AG09319 (cell line): ENCODE results near the gene ARHGEF19.
A peak's percentile ranks its signal among the peaks of the same experiment; 100 is the strongest.

ENCODE experiments used
- DNase-seq: peaks from one replicate; pipeline ENCODE4 v3.0.0-alpha.2; 2010; ENCODE audit warnings: low read depth; ENCODE audit errors: extremely low read depth
- CTCF ChIP-seq: IDR thresholded peaks from 2 replicates; pipeline ENCODE4 v1.5.1; 2011; ENCODE audit warnings: low read depth, mild to moderate bottlenecking, inconsistent platforms, low read length, moderate library complexity

The ARHGEF19 gene

DNA sequence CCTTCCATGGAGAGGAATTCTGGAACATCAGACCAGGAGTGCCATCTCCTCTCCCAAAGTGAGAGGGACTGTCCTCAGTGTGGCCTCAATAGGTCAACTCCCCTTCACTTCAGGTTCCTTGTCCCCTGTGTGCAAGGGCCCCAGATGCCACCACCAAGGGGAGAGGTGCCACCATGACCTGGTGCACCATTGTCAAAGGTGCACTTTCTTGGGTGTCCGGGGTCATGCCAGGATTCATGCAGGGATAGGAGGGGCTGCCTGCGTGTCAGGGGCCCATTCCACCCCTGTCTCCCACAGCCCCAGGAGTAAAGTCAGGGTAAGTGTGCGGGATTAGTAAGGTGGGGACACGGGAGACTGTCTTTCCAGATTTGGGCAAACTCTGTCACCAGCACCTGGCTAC lies 35.1 kb downstream of the ARHGEF19 start:
- TF ChIP-seq CTCF = no peak
- no peak for DNase-seq

DNA sequence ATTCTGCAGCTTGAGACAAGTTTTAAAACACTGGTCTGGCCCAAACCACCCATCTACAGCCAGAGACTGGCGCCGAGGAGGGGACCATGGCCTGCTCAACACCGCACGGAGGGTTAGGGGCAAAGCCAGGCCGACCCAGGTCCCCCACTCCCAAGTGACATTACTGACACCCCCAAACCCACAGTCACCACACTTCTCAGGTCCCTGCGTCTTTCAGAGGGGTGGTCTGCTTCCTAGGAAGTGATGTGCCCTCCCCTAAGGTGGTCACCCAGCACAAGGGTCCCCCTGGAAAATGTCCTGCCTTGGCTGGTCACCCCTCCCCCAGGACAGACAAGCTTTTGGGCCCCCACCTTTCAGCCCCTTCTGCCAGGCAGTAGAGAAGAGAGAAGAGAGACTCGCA lies 35.8 kb downstream of the ARHGEF19 start:
- TF ChIP-seq CTCF = no peak

DNA sequence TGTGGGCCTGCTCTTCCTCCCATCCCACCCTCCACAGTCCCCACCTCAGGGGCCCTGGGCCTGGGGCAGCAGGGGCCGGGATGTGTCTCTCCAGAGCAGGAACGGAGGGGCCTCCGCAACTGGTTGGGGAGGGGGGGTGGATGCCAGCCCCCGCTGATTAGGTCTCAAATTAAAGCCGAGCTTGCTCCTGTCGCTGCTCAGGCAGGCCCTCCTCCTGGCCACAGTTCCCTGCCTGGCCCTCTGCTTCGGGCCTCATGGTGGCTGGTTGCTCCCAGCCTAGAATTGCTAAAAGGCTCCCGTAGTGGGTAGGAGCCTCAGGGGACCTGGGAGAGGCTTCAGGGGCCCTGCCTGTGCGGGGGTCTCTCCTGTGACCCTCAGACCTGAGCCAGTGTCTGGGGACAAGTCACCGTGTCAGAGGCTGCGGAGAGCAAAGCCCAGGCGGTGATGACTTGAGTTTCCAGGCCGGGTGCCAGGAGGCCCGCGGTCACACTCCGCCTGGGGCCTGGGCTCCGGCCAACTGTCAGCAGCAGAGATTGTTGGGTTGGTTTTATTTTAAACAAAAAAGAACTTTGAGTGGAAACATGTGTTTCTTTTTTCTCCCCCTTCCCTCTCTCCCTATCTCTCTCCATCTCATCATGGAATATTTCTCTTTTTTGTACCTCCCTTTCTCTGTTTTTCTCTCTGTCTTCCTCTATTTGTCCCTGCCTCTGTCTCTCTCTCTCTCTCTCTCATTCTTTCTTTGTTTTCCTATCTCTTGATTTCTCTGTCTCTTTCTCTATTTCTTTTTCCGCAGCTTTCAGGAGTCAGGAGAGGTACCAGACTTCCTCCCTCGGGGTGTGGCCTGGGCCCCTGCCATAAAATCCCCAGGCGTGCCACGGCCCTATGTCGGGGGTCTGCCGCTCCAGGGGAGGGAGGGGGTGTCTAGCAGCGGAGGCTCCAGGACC lies 36.6 kb downstream of the ARHGEF19 start:
- TF ChIP-seq CTCF = no peak
- DNase-seq = peak; percentile 80

More for the DNA sequence above, 35.8 kb downstream of the ARHGEF19 start:
- no peak for DNase-seq

GRCh38 chr1:16174886-16175598 lies 37.4 kb downstream of the ARHGEF19 start:
- no peak for TF ChIP-seq CTCF
- no peak for DNase-seq

GRCh38 chr1:16174261-16174868 lies 38.1 kb downstream of the ARHGEF19 start:
- no peak for DNase-seq
- TF ChIP-seq CTCF = no peak

DNA sequence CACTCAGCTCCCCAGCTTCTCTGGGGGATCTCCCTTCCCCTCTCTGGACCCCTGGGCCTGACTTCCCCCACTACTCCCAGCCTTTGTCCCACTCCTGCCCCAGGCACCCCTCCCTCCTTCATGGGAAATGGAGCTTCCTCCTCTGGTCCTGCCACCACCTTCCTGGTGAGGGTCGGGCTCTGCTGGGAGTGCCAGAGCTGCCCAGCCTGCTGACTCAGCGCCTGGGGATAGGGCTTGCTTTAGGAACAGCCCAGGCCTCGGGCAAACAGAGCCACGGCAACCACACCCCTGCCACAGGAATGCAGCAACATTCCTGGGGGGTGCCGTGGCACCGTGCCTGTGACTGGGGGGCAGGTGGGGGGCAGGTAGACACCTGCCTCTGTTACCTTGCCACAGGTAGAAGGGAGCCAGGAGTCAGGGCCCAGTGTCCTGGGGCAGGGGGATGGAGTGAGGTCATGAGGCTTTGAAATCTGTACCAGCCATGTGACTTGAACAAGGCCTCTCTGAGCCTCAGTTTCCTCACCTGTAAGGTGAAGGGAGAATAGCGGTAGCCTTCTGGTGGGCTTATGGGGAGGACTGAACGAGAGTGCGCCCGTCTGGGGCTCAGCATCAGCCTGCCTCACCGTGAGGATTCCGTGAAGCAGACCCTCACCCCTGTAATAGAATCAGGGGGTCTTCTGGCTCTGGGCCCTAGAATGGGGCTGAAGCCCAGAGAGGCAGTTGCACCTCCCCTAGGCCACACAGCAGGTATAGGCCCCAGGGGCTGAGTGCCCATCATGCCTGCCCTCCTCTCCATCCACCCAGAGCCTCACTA lies 38.8 kb downstream of the ARHGEF19 start:
- DNase-seq = no peak
- no peak for TF ChIP-seq CTCF
